Adrenal gland (tissue), 5 donors: Measurements from ENCODE around the gene TJP3.

Experiments
- CTCF ChIP-seq, 6 experiments: fragments of 450-650 bp in 4 of 6; fragments of 200-600 bp in 2 of 6; sonication (generic) in 1 of 6; IDR thresholded peaks; 1 replicate in 5 of 6; 2 replicates in 1 of 6; pipeline versions ENCODE4 v1.5.1 to v1.8.0; 2016 to 2021; ENCODE audit warnings: antibody characterized with exemption in 6 of 6, mild to moderate bottlenecking in 2 of 6, moderate library complexity in 1 of 6
- POLR2A ChIP-seq, 2 donors: fragments of 450-650 bp; IDR thresholded peaks; one replicate each; pipeline ENCODE4 v1.6.1; 2017; ENCODE audit warnings: antibody characterized with exemption in 2 of 2, mild to moderate bottlenecking in 2 of 2, moderate library complexity in 1 of 2
- donor health status: DM: no; HTN: no; CAD: no.

DNA sequence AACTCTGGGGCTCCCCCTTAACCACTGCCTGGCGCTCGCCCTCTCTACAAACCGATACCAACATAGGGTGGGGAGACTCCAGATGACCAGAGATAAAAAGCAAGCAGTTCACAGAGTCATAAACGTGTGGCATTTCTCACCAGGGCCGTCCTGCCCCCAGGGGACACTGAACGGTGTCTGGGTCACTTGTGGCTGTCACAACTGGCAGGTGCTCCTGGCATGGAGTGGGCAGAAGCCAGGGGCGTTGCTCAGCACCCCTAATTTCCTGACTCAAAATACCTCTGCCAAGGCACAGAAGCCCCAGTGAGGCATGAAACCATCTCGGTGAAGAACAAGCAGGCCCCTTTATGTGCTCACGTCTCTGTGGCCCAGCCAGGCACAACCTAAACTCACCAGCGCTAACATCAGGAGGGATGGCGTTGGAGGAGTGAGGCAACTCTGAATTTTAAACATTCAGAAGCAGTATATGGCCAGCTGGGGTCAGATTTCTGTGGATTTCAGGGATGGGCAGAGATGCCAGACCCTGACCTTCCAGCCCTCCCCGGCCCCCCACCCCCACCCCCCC, 9.7 kb upstream of the TJP3 start:
- TF ChIP-seq POLR2A (IDR thresholded peaks at IDR 0.05) (no peak), CTCF (IDR thresholded peaks at IDR 0.05) (no peak)
